Mammary epithelial cell (primary cell): ENCODE measurements around the gene COL4A2.

ENCODE experiments used
- EZH2 ChIP-seq: IDR thresholded peaks from 2 replicates; pipeline ENCODE4 v1.6.1; 2012; ENCODE audit warnings: low read length, inconsistent platforms, borderline replicate concordance
- TF ChIP-seq, protein P1 (sequence below), 2 donors: IDR thresholded peaks in 1 of 2; conservative IDR thresholded peaks in 1 of 2; 2 replicates each; pipeline ENCODE4 v1.5.1; 2011 to 2012; ENCODE audit warnings: inconsistent platforms in 2 of 2, low read length in 2 of 2, mild to moderate bottlenecking in 2 of 2, control low read depth in 1 of 2, low read depth in 1 of 2; ENCODE audit not compliant: insufficient read depth in 1 of 2; ENCODE audit errors: extremely low read depth in 1 of 2

DNA sequence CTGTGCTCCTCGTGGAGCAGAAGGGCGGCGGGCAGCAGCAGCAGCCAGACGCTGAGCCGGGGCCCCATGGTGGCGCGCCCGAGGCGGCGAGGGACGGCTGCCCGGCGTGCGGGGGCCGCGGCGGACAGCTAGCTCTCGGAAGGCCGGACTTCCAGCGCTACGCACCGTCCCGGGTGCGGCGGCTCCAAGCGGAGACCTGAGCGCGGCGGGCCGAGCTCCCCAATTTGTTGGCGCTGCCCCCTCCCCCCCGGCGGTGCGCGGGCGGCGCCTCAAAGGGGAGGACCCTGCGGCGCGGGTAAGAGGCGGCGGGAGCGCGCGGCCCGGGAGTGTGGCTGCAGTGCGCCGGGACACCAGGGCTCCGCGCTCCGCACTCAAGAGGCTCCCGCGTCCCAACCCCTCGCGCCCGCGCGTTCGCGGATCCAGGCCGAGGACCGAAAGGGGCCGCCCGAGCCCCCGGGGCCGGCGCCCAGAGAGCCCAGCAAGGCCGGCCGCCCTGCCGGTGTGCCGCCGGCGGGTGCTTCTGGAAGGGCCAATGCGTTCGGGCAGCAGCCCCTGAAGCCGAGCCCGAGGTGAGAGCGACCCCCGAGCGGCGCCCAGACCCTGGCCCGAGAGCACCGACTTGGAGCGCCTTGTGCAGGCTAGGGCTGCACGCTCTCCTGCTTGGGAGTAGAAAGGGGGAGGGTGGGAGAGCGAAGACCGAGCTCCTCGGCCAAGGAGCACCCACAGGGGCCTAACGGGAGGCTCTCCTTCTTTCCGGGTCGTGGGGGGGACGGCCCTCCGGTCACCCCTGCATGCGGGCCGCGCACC, at the start of gene COL4A2, which contains the start of gene COL4A1:
- TF ChIP-seq, protein P1, sequence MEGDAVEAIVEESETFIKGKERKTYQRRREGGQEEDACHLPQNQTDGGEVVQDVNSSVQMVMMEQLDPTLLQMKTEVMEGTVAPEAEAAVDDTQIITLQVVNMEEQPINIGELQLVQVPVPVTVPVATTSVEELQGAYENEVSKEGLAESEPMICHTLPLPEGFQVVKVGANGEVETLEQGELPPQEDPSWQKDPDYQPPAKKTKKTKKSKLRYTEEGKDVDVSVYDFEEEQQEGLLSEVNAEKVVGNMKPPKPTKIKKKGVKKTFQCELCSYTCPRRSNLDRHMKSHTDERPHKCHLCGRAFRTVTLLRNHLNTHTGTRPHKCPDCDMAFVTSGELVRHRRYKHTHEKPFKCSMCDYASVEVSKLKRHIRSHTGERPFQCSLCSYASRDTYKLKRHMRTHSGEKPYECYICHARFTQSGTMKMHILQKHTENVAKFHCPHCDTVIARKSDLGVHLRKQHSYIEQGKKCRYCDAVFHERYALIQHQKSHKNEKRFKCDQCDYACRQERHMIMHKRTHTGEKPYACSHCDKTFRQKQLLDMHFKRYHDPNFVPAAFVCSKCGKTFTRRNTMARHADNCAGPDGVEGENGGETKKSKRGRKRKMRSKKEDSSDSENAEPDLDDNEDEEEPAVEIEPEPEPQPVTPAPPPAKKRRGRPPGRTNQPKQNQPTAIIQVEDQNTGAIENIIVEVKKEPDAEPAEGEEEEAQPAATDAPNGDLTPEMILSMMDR (conservative IDR thresholded peaks at IDR 0.05 in 1 of 2, IDR thresholded peaks at IDR 0.05 in 1 of 2; ENCODE audit: extremely low read depth in 1 of 2, insufficient read depth in 1 of 2, low read depth in 1 of 2, low read length in 2 of 2): no peak
- no peak for TF ChIP-seq EZH2
